ENCODE measurements around the gene PDGFB.

PDGFB gene

GRCh38 chr22:39214006-39214382, 30.8 kb downstream of the PDGFB start:
- Histone ChIP-seq H3K9me3 (ENCODE audit: control insufficient read depth, low read length) (no peaks in the 10 kb centered on the region), H3K4me1 (ENCODE audit: control insufficient read depth, insufficient read depth, low read length, poor library complexity, severe bottlenecking) (peaks cover 21% of the 10 kb centered on the region), H3K4me3 (ENCODE audit: extremely low read depth, insufficient read depth, low read length, poor library complexity, severe bottlenecking) (no peak overlapping the region), H3K36me3 (ENCODE audit: control insufficient read depth, insufficient read depth, low read length) (no peaks in the 10 kb centered on the region), H3K27ac (ENCODE audit: low read depth, low read length, severe bottlenecking) (peak overlapping the region; percentile 11)
- 71 to 85% methylated on average over 9 of the region's 9 CpGs for WGBS, 2 experiments (ENCODE audit: insufficient coverage in 2 of 2)

DNA sequence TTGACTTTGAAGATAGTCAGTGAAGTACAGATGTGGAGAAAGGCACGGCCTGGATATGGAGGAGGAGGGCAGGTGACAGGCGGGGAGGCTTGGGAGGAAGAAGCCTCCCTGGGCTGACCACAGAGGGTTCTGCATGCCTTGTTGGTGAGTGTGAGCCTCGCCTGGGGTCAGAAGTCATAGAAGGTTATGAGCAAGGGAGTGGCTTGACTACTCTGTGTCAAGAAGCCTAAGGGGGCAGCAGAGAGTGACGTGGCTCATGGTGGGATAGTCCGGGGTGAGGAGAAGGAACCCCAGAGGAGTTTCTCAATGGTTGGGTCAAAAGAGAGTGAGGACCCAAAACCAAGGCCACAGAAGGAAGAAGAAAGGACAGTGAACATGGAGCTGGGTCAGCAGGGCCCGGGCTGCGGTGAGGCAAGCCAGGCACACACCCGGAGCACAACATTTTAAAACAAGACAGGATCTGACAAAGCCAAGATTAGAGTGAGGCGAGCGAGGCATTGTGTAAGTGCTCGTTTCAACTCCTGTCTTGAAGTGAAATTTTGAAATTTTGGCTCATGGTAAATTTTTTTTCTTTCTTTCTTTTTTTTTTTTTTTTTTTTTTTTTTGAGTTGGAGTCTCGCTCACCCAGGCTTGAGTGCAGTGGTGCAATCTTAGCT, 31.9 kb downstream of the PDGFB start:
- WGBS, 2 experiments (ENCODE audit: insufficient coverage in 2 of 2), result 44 to 51% methylated on average over 8 of the region's 12 CpGs
- peaks cover 21% of the 10 kb centered on the region for H3K4me1 ChIP-seq (ENCODE audit: control insufficient read depth, insufficient read depth, low read length, poor library complexity, severe bottlenecking)
- no peak overlapping the region for H3K4me3 ChIP-seq (ENCODE audit: extremely low read depth, insufficient read depth, low read length, poor library complexity, severe bottlenecking)
- no peaks in the 10 kb centered on the region for H3K9me3 ChIP-seq (ENCODE audit: control insufficient read depth, low read length)
- H3K36me3 ChIP-seq (ENCODE audit: control insufficient read depth, insufficient read depth, low read length), result no peaks in the 10 kb centered on the region
- H3K27ac ChIP-seq (ENCODE audit: low read depth, low read length, severe bottlenecking), result no peak overlapping the region

GRCh38 chr22:39209756-39210155, 35.0 kb downstream of the PDGFB start:
- WGBS, 2 experiments (ENCODE audit: insufficient coverage in 2 of 2), result 84 to 87% methylated on average over 9 of the region's 9 CpGs
- Histone ChIP-seq H3K4me3 (ENCODE audit: extremely low read depth, insufficient read depth, low read length, poor library complexity, severe bottlenecking) (no peak overlapping the region), H3K4me1 (ENCODE audit: control insufficient read depth, insufficient read depth, low read length, poor library complexity, severe bottlenecking) (peaks cover 21% of the 10 kb centered on the region)

GRCh38 chr22:39208013-39208680, 36.6 kb downstream of the PDGFB start:
- Histone ChIP-seq H3K36me3 (ENCODE audit: control insufficient read depth, insufficient read depth, low read length) (no peaks in the 10 kb centered on the region), H3K4me1 (ENCODE audit: control insufficient read depth, insufficient read depth, low read length, poor library complexity, severe bottlenecking) (peaks cover 10% of the 10 kb centered on the region)
- WGBS, 2 experiments (ENCODE audit: insufficient coverage in 2 of 2), result 95 to 96% methylated on average over 7 to 9 of the region's 11 CpGs

More at GRCh38 chr22:39209756-39210155, 35.0 kb downstream of the PDGFB start:
- Histone ChIP-seq H3K27ac (ENCODE audit: low read depth, low read length, severe bottlenecking) (no peak overlapping the region), H3K36me3 (ENCODE audit: control insufficient read depth, insufficient read depth, low read length) (no peaks in the 10 kb centered on the region), H3K9me3 (ENCODE audit: control insufficient read depth, low read length) (no peaks in the 10 kb centered on the region)

GRCh38 chr22:39207141-39208012, 37.4 kb downstream of the PDGFB start:
- H3K36me3 ChIP-seq (ENCODE audit: control insufficient read depth, insufficient read depth, low read length), result no peaks in the 10 kb centered on the region
- no peaks in the 10 kb centered on the region for H3K9me3 ChIP-seq (ENCODE audit: control insufficient read depth, low read length)
- H3K4me3 ChIP-seq (ENCODE audit: extremely low read depth, insufficient read depth, low read length, poor library complexity, severe bottlenecking), result no peak overlapping the region
- peaks cover 8% of the 10 kb centered on the region for H3K4me1 ChIP-seq (ENCODE audit: control insufficient read depth, insufficient read depth, low read length, poor library complexity, severe bottlenecking)
- no peak overlapping the region for H3K27ac ChIP-seq (ENCODE audit: low read depth, low read length, severe bottlenecking)
- 72 to 75% methylated on average over 9 of the region's 15 CpGs for WGBS, 2 experiments (ENCODE audit: insufficient coverage in 2 of 2)

More at GRCh38 chr22:39208013-39208680, 36.6 kb downstream of the PDGFB start:
- Histone ChIP-seq H3K27ac (ENCODE audit: low read depth, low read length, severe bottlenecking) (no peak overlapping the region), H3K9me3 (ENCODE audit: control insufficient read depth, low read length) (no peaks in the 10 kb centered on the region), H3K4me3 (ENCODE audit: extremely low read depth, insufficient read depth, low read length, poor library complexity, severe bottlenecking) (no peak overlapping the region)

- H3K36me3 ChIP-seq (ENCODE audit: control insufficient read depth, insufficient read depth, low read length), result no peaks in the 10 kb centered on the region
- peaks cover 6% of the 10 kb centered on the region for H3K4me1 ChIP-seq (ENCODE audit: control insufficient read depth, insufficient read depth, low read length, poor library complexity, severe bottlenecking)
- no peaks in the 10 kb centered on the region for H3K9me3 ChIP-seq (ENCODE audit: control insufficient read depth, low read length)
- 97 to 100% methylated on average over 3 to 7 of the region's 7 CpGs for WGBS, 2 experiments (ENCODE audit: insufficient coverage in 2 of 2)
- H3K27ac ChIP-seq (ENCODE audit: low read depth, low read length, severe bottlenecking), result no peak overlapping the region
- H3K4me3 ChIP-seq (ENCODE audit: extremely low read depth, insufficient read depth, low read length, poor library complexity, severe bottlenecking), result no peak overlapping the region
Observed at GRCh38 chr22:39206491-39206890, 38.3 kb downstream of the PDGFB start.

- H3K4me1 ChIP-seq (ENCODE audit: control insufficient read depth, insufficient read depth, low read length, poor library complexity, severe bottlenecking), result peaks cover 6% of the 10 kb centered on the region
- no peak overlapping the region for H3K4me3 ChIP-seq (ENCODE audit: extremely low read depth, insufficient read depth, low read length, poor library complexity, severe bottlenecking)
- H3K27ac ChIP-seq (ENCODE audit: low read depth, low read length, severe bottlenecking), result peak overlapping the region; percentile 45
- 76 to 82% methylated on average over 2 to 4 of the region's 8 CpGs for WGBS, 2 experiments (ENCODE audit: insufficient coverage in 2 of 2)
- H3K36me3 ChIP-seq (ENCODE audit: control insufficient read depth, insufficient read depth, low read length), result no peaks in the 10 kb centered on the region
- H3K9me3 ChIP-seq (ENCODE audit: control insufficient read depth, low read length), result no peaks in the 10 kb centered on the region
Observed at GRCh38 chr22:39205344-39206021, 39.3 kb downstream of the PDGFB start.

DNA sequence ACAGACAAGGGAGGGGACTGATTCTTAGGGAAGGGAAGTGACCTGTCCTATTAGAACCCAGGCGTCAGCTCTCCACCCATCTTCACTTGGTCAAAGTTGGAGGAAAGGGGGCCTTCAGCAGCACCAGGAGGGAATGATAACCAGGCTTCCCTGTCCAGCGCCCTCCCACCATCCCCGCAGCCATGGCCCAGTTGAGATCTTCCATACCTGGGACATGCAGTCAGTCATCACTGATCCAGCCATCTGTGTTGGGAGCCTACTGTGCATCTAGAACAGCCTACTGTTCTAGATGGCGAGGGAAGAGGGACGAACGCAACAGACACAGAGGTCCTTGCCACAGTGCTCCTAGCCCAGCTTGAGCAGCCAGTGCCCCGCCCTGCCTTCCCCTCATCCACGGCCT, 40.6 kb downstream of the PDGFB start:
- no peak overlapping the region for H3K4me3 ChIP-seq (ENCODE audit: extremely low read depth, insufficient read depth, low read length, poor library complexity, severe bottlenecking)
- WGBS, 2 experiments (ENCODE audit: insufficient coverage in 2 of 2), result 94 to 96% methylated on average over 7 to 8 of the region's 8 CpGs
- H3K9me3 ChIP-seq (ENCODE audit: control insufficient read depth, low read length), result peaks cover under 1% of the 10 kb centered on the region
- H3K36me3 ChIP-seq (ENCODE audit: control insufficient read depth, insufficient read depth, low read length), result no peaks in the 10 kb centered on the region
- H3K4me1 ChIP-seq (ENCODE audit: control insufficient read depth, insufficient read depth, low read length, poor library complexity, severe bottlenecking), result peaks cover 6% of the 10 kb centered on the region
- no peak overlapping the region for H3K27ac ChIP-seq (ENCODE audit: low read depth, low read length, severe bottlenecking)

GRCh38 chr22:39197578-39197977, 47.2 kb downstream of the PDGFB start:
- 95% methylated on average over 2 of the region's 5 CpGs; no CpG with 5 or more reads in 1 of the 2 experiments for WGBS, 2 experiments (ENCODE audit: insufficient coverage in 2 of 2)
- Histone ChIP-seq H3K4me3 (ENCODE audit: extremely low read depth, insufficient read depth, low read length, poor library complexity, severe bottlenecking) (no peak overlapping the region), H3K27ac (ENCODE audit: low read depth, low read length, severe bottlenecking) (no peak overlapping the region), H3K36me3 (ENCODE audit: control insufficient read depth, insufficient read depth, low read length) (no peaks in the 10 kb centered on the region), H3K4me1 (ENCODE audit: control insufficient read depth, insufficient read depth, low read length, poor library complexity, severe bottlenecking) (no peaks in the 10 kb centered on the region), H3K9me3 (ENCODE audit: control insufficient read depth, low read length) (peaks cover 7% of the 10 kb centered on the region)

DNA sequence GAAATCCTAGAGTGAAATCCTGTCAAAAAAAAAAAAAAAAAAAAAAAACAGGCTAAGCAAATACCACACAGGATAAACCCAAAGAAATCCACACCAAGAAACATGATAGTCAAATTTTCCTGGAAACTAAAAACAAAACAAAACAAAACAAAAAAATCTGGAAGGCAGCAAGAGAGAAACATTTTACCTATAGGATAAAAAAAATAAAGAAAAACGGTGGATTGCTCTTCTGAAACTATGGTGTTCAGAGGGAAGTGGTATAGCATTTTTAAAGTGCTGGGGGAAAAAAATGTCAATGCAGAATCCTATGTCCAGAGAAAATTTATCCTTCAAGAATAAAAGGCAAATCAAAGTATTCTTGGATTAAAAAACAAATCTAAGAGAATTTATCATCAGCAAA, 50.7 kb downstream of the PDGFB start:
- Histone ChIP-seq H3K36me3 (ENCODE audit: control insufficient read depth, insufficient read depth, low read length) (no peaks in the 10 kb centered on the region), H3K9me3 (ENCODE audit: control insufficient read depth, low read length) (peaks cover 6% of the 10 kb centered on the region), H3K4me1 (ENCODE audit: control insufficient read depth, insufficient read depth, low read length, poor library complexity, severe bottlenecking) (no peaks in the 10 kb centered on the region), H3K4me3 (ENCODE audit: extremely low read depth, insufficient read depth, low read length, poor library complexity, severe bottlenecking) (no peak overlapping the region), H3K27ac (ENCODE audit: low read depth, low read length, severe bottlenecking) (no peak overlapping the region)
- WGBS, 2 experiments (ENCODE audit: insufficient coverage in 2 of 2), result no CpG with 5 or more reads among the region's 1 CpG

All from mesodermal cell (in vitro differentiated cells).